IMR-90 (cell line): ENCODE data around the gene LHFPL3. TPM values are rescaled to one million over a fixed set of nuclear protein-coding genes. Genes with fewer than 3 reads are reported as not detected.
A peak's percentile ranks its signal among the peaks of the same experiment; 100 is the strongest.

Experiments
- ATAC-seq: fragments of 200-7000 bp; cut with Tn5 transposase; 2 replicates; pipeline ENCODE4 v1.9.1; 2020; ENCODE audit warnings: low read depth, mild to moderate bottlenecking, moderate library complexity
- BruUV-seq: library from RNA; stranded (reverse); fragments of 400-500 nt; replicated peaks from 2 replicates; lab custom pipeline; 2021; lab: Mats Ljungman, UMichigan
- CTCF ChIA-PET: fragments of 300-600 bp; formaldehyde crosslinking; extraction: SDS; loops from one replicate; lab custom pipeline; 2021; ENCODE audit warnings: antibody characterized with exemption; lab: Yijun Ruan, JAX
- POLR2A ChIA-PET: fragments of 300-600 bp; sonication (Branson Sonifier 250); formaldehyde crosslinking; loops from one replicate; lab custom pipeline; 2022; ENCODE audit warnings: antibody characterized with exemption; ENCODE audit not compliant: unreplicated experiment; lab: Charles Lee
- DNase-seq: peaks from one replicate; pipeline ENCODE4 v3.0.0; 2013
- H2AFZ ChIP-seq: replicated peaks from 2 replicates; pipeline ENCODE3; 2013; ENCODE audit warnings: low read length, mild to moderate bottlenecking; ENCODE audit not compliant: poor library complexity
- H2AK5ac ChIP-seq: 2 replicates; pipeline ENCODE4 v1.6.1; 2013; ENCODE audit warnings: low read depth, low read length, inconsistent platforms
- H2AK9ac ChIP-seq: replicated peaks from 2 replicates; pipeline ENCODE3; 2013; ENCODE audit warnings: mild to moderate bottlenecking, low read depth, low read length, moderate library complexity; ENCODE audit not compliant: poor library complexity
- H2BK120ac ChIP-seq: 2 replicates; pipeline ENCODE4 v1.6.1; 2013; ENCODE audit warnings: low read depth, low read length, inconsistent platforms
- H2BK15ac ChIP-seq: 3 replicates; pipeline ENCODE4 v1.6.1; 2013; ENCODE audit warnings: low read depth, low read length, inconsistent platforms
- H2BK20ac ChIP-seq: 2 replicates; pipeline ENCODE4 v1.6.1; 2013; ENCODE audit warnings: low read depth, mild to moderate bottlenecking, inconsistent platforms, low read length, moderate library complexity
- H2BK5ac ChIP-seq: 2 replicates; pipeline ENCODE4 v1.6.1; 2013; ENCODE audit warnings: mild to moderate bottlenecking, low read depth, low read length, inconsistent platforms; ENCODE audit not compliant: poor library complexity, severe bottlenecking
- H3K14ac ChIP-seq: replicated peaks from 2 replicates; pipeline ENCODE4 v1.6.1; 2013; ENCODE audit warnings: low read depth, low read length, inconsistent platforms
- H3K18ac ChIP-seq: 2 replicates; pipeline ENCODE4 v1.6.1; 2013; ENCODE audit warnings: low read depth, low read length, control low read depth
- H3K23ac ChIP-seq: 2 replicates; pipeline ENCODE4 v1.6.1; 2013; ENCODE audit warnings: low read depth, low read length, inconsistent platforms
- H3K27ac ChIP-seq: 2 replicates; pipeline ENCODE4 v1.5.1; 2013; ENCODE audit warnings: mild to moderate bottlenecking, control low read depth, low read length; ENCODE audit not compliant: insufficient read depth
- H3K27me3 ChIP-seq: 2 replicates; pipeline ENCODE4 v1.6.1; 2013; ENCODE audit warnings: low read length; ENCODE audit not compliant: control insufficient read depth, insufficient read depth
- H3K36me3 ChIP-seq: 2 replicates; pipeline ENCODE4 v1.6.1; 2013; ENCODE audit warnings: low read length, mixed read lengths; ENCODE audit not compliant: control insufficient read depth, insufficient read depth
- H3K4ac ChIP-seq: 2 replicates; pipeline ENCODE4 v1.6.1; 2013; ENCODE audit warnings: low read depth, low read length, inconsistent platforms
- H3K4me1 ChIP-seq: 2 replicates; pipeline ENCODE4 v1.6.1; 2013; ENCODE audit warnings: low read length, mixed read lengths; ENCODE audit not compliant: control insufficient read depth, insufficient read depth
- H3K4me2 ChIP-seq: 2 replicates; pipeline ENCODE4 v1.6.1; 2013; ENCODE audit warnings: low read depth, mild to moderate bottlenecking, control low read depth, low read length, moderate library complexity
- H3K4me3 ChIP-seq: 2 replicates; pipeline ENCODE4 v1.5.1; 2013; ENCODE audit warnings: low read depth, mild to moderate bottlenecking, control low read depth, low read length, moderate library complexity; ENCODE audit not compliant: insufficient read depth
- H3K56ac ChIP-seq: 2 replicates; pipeline ENCODE4 v1.6.1; 2013; ENCODE audit warnings: low read length, inconsistent platforms; ENCODE audit not compliant: insufficient read depth; ENCODE audit errors: extremely low read depth
- H3K79me1 ChIP-seq, 2 experiments: 2 replicates each; pipeline ENCODE4 v1.6.1; 2013; ENCODE audit warnings: low read length in 2 of 2, inconsistent platforms in 1 of 2, low read depth in 1 of 2
- H3K9ac ChIP-seq: 2 replicates; pipeline ENCODE4 v1.6.1; 2013; ENCODE audit warnings: low read depth, low read length, control low read depth
- H3K9me1 ChIP-seq: 2 replicates; pipeline ENCODE4 v1.6.1; 2013; ENCODE audit warnings: low read length, inconsistent platforms; ENCODE audit not compliant: insufficient read depth
- H3K9me3 ChIP-seq: 2 replicates; pipeline ENCODE4 v1.6.1; 2013; ENCODE audit warnings: low read length; ENCODE audit not compliant: control insufficient read depth, insufficient read depth
- H4K20me1 ChIP-seq: 2 replicates; pipeline ENCODE4 v1.6.1; 2013; ENCODE audit warnings: low read length, inconsistent platforms; ENCODE audit not compliant: insufficient read depth
- H4K5ac ChIP-seq: 2 replicates; pipeline ENCODE4 v1.6.1; 2013; ENCODE audit warnings: mild to moderate bottlenecking, low read depth, low read length, control low read depth
- H4K8ac ChIP-seq, 2 experiments: 2 replicates each; pipeline ENCODE4 v1.6.1; 2013; ENCODE audit warnings: low read depth in 2 of 2, low read length in 2 of 2, control low read depth in 1 of 2, inconsistent platforms in 1 of 2
- H4K91ac ChIP-seq: 2 replicates; pipeline ENCODE4 v1.6.1; 2013; ENCODE audit warnings: low read depth, low read length, inconsistent platforms; ENCODE audit not compliant: insufficient read depth
- BHLHE40 ChIP-seq: fragments of 150-350 bp; IDR thresholded peaks from 2 replicates; pipeline ENCODE4 v1.6.1; 2016; ENCODE audit warnings: mild to moderate bottlenecking, low read depth, low read length
- CEBPB ChIP-seq: IDR thresholded peaks from 2 replicates; pipeline ENCODE4 v1.6.1; 2012; ENCODE audit warnings: low read depth, low read length, improper control_type of control experiment
- CHD1 ChIP-seq: IDR thresholded peaks from 2 replicates; pipeline ENCODE4 v1.6.1; 2012; ENCODE audit warnings: low read depth, low read length, improper control_type of control experiment
- FOS ChIP-seq: fragments of 150-350 bp; IDR thresholded peaks from 2 replicates; pipeline ENCODE4 v1.6.1; 2016; ENCODE audit warnings: low read depth, low read length
- MAFK ChIP-seq: IDR thresholded peaks from 2 replicates; pipeline ENCODE4 v1.6.1; 2012; ENCODE audit warnings: low read depth, low read length, improper control_type of control experiment
- MAZ ChIP-seq: IDR thresholded peaks from 2 replicates; pipeline ENCODE4 v1.6.1; 2012; ENCODE audit warnings: low read depth, mild to moderate bottlenecking, low read length, improper control_type of control experiment, moderate library complexity, borderline replicate concordance
- MXI1 ChIP-seq: IDR thresholded peaks from 2 replicates; pipeline ENCODE4 v1.6.1; 2012; ENCODE audit warnings: low read depth, mild to moderate bottlenecking, low read length, moderate library complexity, borderline replicate concordance
- NFE2L2 ChIP-seq: fragments of 150-350 bp; IDR thresholded peaks from 2 replicates; pipeline ENCODE4 v1.6.1; 2016; ENCODE audit warnings: low read depth, mild to moderate bottlenecking, low read length
- POLR2A ChIP-seq: IDR thresholded peaks from 2 replicates; pipeline ENCODE4 v1.6.1; 2012; ENCODE audit warnings: mild to moderate bottlenecking, low read depth, low read length
- RAD21 ChIP-seq: IDR thresholded peaks from 2 replicates; pipeline ENCODE4 v1.6.1; 2012; ENCODE audit warnings: low read length, improper control_type of control experiment
- RCOR1 ChIP-seq: IDR thresholded peaks from 2 replicates; pipeline ENCODE4 v1.6.1; 2012; ENCODE audit warnings: mild to moderate bottlenecking, low read length, improper control_type of control experiment; ENCODE audit not compliant: insufficient replicate concordance
- RFX5 ChIP-seq: IDR thresholded peaks from 2 replicates; pipeline ENCODE4 v1.8.0; 2012; ENCODE audit warnings: low read depth, mild to moderate bottlenecking, low read length, moderate library complexity
- SMC3 ChIP-seq: fragments of 150-350 bp; IDR thresholded peaks from 2 replicates; pipeline ENCODE4 v1.6.1; 2016; ENCODE audit warnings: low read depth, mild to moderate bottlenecking, antibody characterized with exemption, low read length, moderate library complexity
- WGBS, 2 experiments: methylation state at CpG; one replicate each; pipeline versions ENCODE4 v1.1.5 to v1.1.7; 2013; ENCODE audit warnings: missing lambda C conversion rate in 2 of 2; ENCODE audit not compliant: insufficient read length in 1 of 2; ENCODE audit errors: extremely low coverage in 2 of 2; 5-methylcytosine and 5-hydroxymethylcytosine counted together
- dilution Hi-C: fragments of 300-500 bp; cut with HindIII; formaldehyde crosslinking; loops from one replicate; pipeline ENCODE4 v1.14.3; 2018; ENCODE audit warnings: low sequenced_read_pairs; ENCODE audit not compliant: unreplicated experiment
- in situ Hi-C: fragments of 300-500 bp; cut with MboI; formaldehyde crosslinking; loops from 3 replicates; pipeline ENCODE4 v1.14.3; 2019; ENCODE audit warnings: low sequenced_read_pairs, inconsistent platforms, mixed read lengths
- intact Hi-C: fragments of 100-400 bp; cut with micrococcal nuclease; formaldehyde crosslinking; loops from 2 replicates; pipeline ENCODE4 v1.10.0; 2022
- polyA plus RNA-seq, 3 experiments: library from polyadenylated mRNA; depleted of rRNA; stranded (reverse); fragments of >200 nt; gene quantifications; 2 replicates each; pipeline ENCODE4 v1.2.3, GENCODE V29; 2012; ENCODE audit warnings: low replicate concordance in 1 of 3
- total RNA-seq: library from RNA; depleted of rRNA; stranded (reverse); fragments of >200 nt; gene quantifications from 2 replicates; pipeline ENCODE4 v1.2.3, GENCODE V29; 2012
- TF ChIP-seq, protein P1 (sequence below): fragments of 150-350 bp; IDR thresholded peaks from 2 replicates; pipeline ENCODE4 v1.6.1; 2017; ENCODE audit warnings: mild to moderate bottlenecking, antibody characterized with exemption, low read length, low read depth
- TF ChIP-seq, protein P2 (sequence below): conservative IDR thresholded peaks from 2 replicates; pipeline ENCODE4 v1.5.1; 2012; ENCODE audit warnings: mild to moderate bottlenecking, low read depth, low read length, improper control_type of control experiment
- TF ChIP-seq, protein P3 (sequence below): fragments of 150-350 bp; IDR thresholded peaks from 2 replicates; pipeline ENCODE4 v1.6.1; 2016; ENCODE audit warnings: low read depth, mild to moderate bottlenecking, low read length, moderate library complexity, borderline replicate concordance

Gene LHFPL3
- total and polyA plus RNA-seq, 2 of the 4 experiments (the other 2 are of a cell fraction), result not detected

DNA sequence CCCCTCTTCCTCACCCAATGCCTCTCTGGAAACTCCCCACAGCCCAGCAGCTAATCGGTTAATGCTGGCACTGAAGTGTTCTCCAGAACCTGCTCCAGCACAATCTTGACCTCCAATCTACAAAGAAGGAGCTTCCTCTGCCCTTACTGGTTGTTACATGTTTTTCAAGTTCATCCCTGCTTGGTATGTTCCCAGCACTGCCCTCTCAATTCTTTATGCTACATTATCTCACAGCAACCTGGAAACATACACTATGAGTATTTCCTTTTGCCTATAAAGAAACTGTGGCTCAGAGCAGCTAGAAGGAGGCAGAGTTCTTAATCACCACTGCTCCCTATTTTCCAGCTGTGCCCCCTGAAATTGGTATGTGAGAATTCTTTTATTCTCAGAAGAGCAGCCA, 601.5 kb downstream of the LHFPL3 start:
- H3K36me3 ChIP-seq, result no peaks in the 10 kb centered on the region
- no peak overlapping the region for H2BK15ac ChIP-seq
- peaks cover 6% of the 10 kb centered on the region; the same call in 1 of the 2 replicates for H3K9me1 ChIP-seq
- no peak overlapping the region for H3K27ac ChIP-seq
- H3K9me3 ChIP-seq, result no peaks in the 10 kb centered on the region
- H2AK9ac ChIP-seq, result peak overlapping the region; percentile 62
- no peak overlapping the region for H3K4me3 ChIP-seq
- dilution Hi-C loops (no loop called here), in situ Hi-C loops (no loop called here), intact Hi-C loops (no loop called here)
- no peak overlapping the region for H3K18ac ChIP-seq
- H2BK20ac ChIP-seq, result no peak overlapping the region
- no peak overlapping the region for H4K91ac ChIP-seq
- ATAC-seq (no peak), DNase-seq (no peak)
- whole genome bisulfite sequencing, 2 experiments, result 100% methylated on average over 1 of the region's 1 CpG; no CpG with 5 or more reads in 1 of the 2 experiments
- no peaks in the 10 kb centered on the region for H4K20me1 ChIP-seq
- H2BK120ac ChIP-seq, result no peak overlapping the region
- no peak overlapping the region for H3K4ac ChIP-seq
- no peak overlapping the region for H2AK5ac ChIP-seq
- H3K23ac ChIP-seq, result no peak overlapping the region
- POLR2A ChIA-PET, result no interaction called here
- no peak overlapping the region for H3K56ac ChIP-seq
- no peak overlapping the region for H4K8ac ChIP-seq
- no peak overlapping the region for H3K9ac ChIP-seq
- no peak overlapping the region for H2BK5ac ChIP-seq
- H3K14ac ChIP-seq, result no peak overlapping the region
- CTCF ChIA-PET, result no interaction called here
- no peak overlapping the region for H3K4me2 ChIP-seq
- H4K5ac ChIP-seq, result no peak overlapping the region
- no peaks in the 10 kb centered on the region for H3K79me1 ChIP-seq
- no peak overlapping the region for H2AFZ ChIP-seq
- 0 out of 2 replicates have a peak, but pooled peaks cover 1% of the 10 kb centered on the region for H3K4me1 ChIP-seq
- H3K27me3 ChIP-seq, result no peaks in the 10 kb centered on the region
- no TSS peak for BruUV-seq
- TF ChIP-seq, protein P1, sequence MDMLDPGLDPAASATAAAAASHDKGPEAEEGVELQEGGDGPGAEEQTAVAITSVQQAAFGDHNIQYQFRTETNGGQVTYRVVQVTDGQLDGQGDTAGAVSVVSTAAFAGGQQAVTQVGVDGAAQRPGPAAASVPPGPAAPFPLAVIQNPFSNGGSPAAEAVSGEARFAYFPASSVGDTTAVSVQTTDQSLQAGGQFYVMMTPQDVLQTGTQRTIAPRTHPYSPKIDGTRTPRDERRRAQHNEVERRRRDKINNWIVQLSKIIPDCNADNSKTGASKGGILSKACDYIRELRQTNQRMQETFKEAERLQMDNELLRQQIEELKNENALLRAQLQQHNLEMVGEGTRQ, result no peak
- no peak for TF ChIP-seq BHLHE40
- no peak for TF ChIP-seq MXI1
- TF ChIP-seq FOS, result no peak
- TF ChIP-seq NFE2L2, result no peak
- TF ChIP-seq, protein P2, sequence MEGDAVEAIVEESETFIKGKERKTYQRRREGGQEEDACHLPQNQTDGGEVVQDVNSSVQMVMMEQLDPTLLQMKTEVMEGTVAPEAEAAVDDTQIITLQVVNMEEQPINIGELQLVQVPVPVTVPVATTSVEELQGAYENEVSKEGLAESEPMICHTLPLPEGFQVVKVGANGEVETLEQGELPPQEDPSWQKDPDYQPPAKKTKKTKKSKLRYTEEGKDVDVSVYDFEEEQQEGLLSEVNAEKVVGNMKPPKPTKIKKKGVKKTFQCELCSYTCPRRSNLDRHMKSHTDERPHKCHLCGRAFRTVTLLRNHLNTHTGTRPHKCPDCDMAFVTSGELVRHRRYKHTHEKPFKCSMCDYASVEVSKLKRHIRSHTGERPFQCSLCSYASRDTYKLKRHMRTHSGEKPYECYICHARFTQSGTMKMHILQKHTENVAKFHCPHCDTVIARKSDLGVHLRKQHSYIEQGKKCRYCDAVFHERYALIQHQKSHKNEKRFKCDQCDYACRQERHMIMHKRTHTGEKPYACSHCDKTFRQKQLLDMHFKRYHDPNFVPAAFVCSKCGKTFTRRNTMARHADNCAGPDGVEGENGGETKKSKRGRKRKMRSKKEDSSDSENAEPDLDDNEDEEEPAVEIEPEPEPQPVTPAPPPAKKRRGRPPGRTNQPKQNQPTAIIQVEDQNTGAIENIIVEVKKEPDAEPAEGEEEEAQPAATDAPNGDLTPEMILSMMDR, result no peak
- TF ChIP-seq MAZ, result no peak
- TF ChIP-seq, protein P3, sequence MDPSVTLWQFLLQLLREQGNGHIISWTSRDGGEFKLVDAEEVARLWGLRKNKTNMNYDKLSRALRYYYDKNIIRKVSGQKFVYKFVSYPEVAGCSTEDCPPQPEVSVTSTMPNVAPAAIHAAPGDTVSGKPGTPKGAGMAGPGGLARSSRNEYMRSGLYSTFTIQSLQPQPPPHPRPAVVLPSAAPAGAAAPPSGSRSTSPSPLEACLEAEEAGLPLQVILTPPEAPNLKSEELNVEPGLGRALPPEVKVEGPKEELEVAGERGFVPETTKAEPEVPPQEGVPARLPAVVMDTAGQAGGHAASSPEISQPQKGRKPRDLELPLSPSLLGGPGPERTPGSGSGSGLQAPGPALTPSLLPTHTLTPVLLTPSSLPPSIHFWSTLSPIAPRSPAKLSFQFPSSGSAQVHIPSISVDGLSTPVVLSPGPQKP, result no peak
- no peak for TF ChIP-seq MAFK
- no peak for TF ChIP-seq RAD21
- no peak for TF ChIP-seq RFX5
- no peak for TF ChIP-seq CEBPB
- TF ChIP-seq POLR2A, result no peak
- no peak for TF ChIP-seq CHD1
- no peak for TF ChIP-seq SMC3
- TF ChIP-seq RCOR1, result no peak
